ENCODE results near the gene SIGLEC14. TPM values are rescaled to one million over a fixed set of nuclear protein-coding genes. Genes with fewer than 3 reads are reported as not detected.

SIGLEC14 gene
- total RNA-seq, 4 donors from 2014 or later, result 0.22 to 6.2 (median 1.7) TPM; not detected in 1

DNA sequence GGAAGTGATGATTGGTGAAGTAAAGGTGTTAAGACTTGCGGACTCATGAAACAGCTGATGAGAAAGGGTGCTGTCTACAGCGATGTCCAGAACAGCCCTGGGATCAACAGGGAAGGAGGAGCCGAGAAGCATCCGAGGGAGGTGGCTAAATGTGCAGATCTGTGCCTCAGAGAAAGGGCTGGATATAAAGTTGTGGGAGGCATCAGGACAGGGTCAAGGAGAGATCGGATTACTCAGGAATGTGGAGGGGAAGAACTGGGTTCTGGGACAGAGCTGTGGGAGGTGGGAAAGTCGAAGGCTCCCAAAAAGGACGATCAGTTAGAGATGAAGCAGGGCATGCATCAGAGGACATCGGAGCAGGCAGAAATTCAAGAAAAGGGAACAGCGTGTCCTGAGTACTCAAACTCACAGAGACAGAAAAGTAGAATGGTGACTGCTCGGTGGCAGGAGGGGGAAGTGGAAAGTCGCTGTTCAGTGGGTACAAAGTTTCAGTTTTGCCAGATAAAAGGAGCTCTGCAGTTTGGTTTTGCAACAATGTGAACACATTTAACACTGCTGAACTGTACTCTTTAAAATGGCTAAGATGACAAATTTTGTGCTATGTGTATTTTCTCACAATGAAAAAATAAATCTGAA, 1.9 kb downstream of the SIGLEC14 start:
- H3K4me3 ChIP-seq (replicated peaks in 1 of 3), result no peak overlapping the region

GRCh38 chr19:51641648-51642047, 5.0 kb downstream of the SIGLEC14 start:
- intact Hi-C loops (cut with DNase I), result no loop called here
- no peaks in the 10 kb centered on the region for H3K27me3 ChIP-seq

More for the DNA sequence above, 1.9 kb downstream of the SIGLEC14 start:
- Histone ChIP-seq H3K27ac (no peak overlapping the region), H3K4me1 (no peaks in the 10 kb centered on the region), H3K36me3 (no peaks in the 10 kb centered on the region), H3K27me3 (no peaks in the 10 kb centered on the region), H3K9me3 (no peaks in the 10 kb centered on the region)
- TF ChIP-seq POLR2A (IDR thresholded peaks at IDR 0.05), result no peak
- TF ChIP-seq CTCF (IDR thresholded peaks at IDR 0.05), result no peak
- DNase-seq, result no peak
- intact Hi-C loops (cut with DNase I), result no loop called here
- WGBS, 2 donors, result 33 to 36% methylated on average over 10 to 11 of the region's 11 CpGs

DNA sequence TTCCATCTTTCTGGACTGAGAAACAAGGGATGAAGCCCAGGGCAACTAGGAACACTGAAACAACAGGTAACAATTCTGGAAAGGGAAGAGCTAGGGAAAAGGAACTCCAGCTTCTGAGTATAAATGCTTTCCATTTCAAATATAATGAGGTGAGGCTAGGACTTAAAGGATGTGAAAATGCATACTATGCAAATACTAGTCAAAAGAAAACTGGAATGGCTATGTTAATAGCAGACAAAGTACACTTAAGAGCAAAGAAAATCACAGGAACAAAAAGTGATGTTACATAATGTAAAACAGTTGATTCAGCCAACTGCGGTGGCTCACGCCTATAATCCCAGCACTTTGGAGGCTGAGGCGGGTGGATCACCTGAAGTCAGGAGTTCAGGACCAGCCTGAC, 6.2 kb downstream of the SIGLEC14 start:
- 88 to 89% methylated on average over 3 of the region's 3 CpGs for WGBS, 2 donors
- no peak overlapping the region for H3K4me3 ChIP-seq (replicated peaks in 1 of 3)
- TF ChIP-seq CTCF (IDR thresholded peaks at IDR 0.05) (no peak), POLR2A (IDR thresholded peaks at IDR 0.05) (no peak)
- no peak overlapping the region for H3K27ac ChIP-seq
- no peaks in the 10 kb centered on the region for H3K9me3 ChIP-seq
- intact Hi-C loops (cut with DNase I), result no loop called here
- no peaks in the 10 kb centered on the region for H3K4me1 ChIP-seq
- no peaks in the 10 kb centered on the region for H3K36me3 ChIP-seq
- DNase-seq, result no peak
- no peaks in the 10 kb centered on the region for H3K27me3 ChIP-seq

More at GRCh38 chr19:51641648-51642047, 5.0 kb downstream of the SIGLEC14 start:
- H3K4me3 ChIP-seq (replicated peaks in 1 of 3), result no peak overlapping the region
- no peaks in the 10 kb centered on the region for H3K9me3 ChIP-seq
- TF ChIP-seq POLR2A (IDR thresholded peaks at IDR 0.05) (no peak), CTCF (IDR thresholded peaks at IDR 0.05) (no peak)
- no peaks in the 10 kb centered on the region for H3K36me3 ChIP-seq
- H3K27ac ChIP-seq, result no peak overlapping the region
- H3K4me1 ChIP-seq, result no peaks in the 10 kb centered on the region
- no peak for DNase-seq

GRCh38 chr19:51639916-51640315, 6.7 kb downstream of the SIGLEC14 start:
- no peak overlapping the region for H3K27ac ChIP-seq
- H3K4me3 ChIP-seq (replicated peaks in 1 of 3), result no peak overlapping the region
- no peaks in the 10 kb centered on the region for H3K27me3 ChIP-seq
- H3K9me3 ChIP-seq, result no peaks in the 10 kb centered on the region
- TF ChIP-seq POLR2A (IDR thresholded peaks at IDR 0.05) (no peak), CTCF (IDR thresholded peaks at IDR 0.05) (no peak)
- no peak for DNase-seq
- no peaks in the 10 kb centered on the region for H3K36me3 ChIP-seq
- intact Hi-C loops (cut with DNase I), result no loop called here
- WGBS, 2 donors, result 57 to 72% methylated on average over 4 of the region's 4 CpGs
- H3K4me1 ChIP-seq, result no peaks in the 10 kb centered on the region

DNA sequence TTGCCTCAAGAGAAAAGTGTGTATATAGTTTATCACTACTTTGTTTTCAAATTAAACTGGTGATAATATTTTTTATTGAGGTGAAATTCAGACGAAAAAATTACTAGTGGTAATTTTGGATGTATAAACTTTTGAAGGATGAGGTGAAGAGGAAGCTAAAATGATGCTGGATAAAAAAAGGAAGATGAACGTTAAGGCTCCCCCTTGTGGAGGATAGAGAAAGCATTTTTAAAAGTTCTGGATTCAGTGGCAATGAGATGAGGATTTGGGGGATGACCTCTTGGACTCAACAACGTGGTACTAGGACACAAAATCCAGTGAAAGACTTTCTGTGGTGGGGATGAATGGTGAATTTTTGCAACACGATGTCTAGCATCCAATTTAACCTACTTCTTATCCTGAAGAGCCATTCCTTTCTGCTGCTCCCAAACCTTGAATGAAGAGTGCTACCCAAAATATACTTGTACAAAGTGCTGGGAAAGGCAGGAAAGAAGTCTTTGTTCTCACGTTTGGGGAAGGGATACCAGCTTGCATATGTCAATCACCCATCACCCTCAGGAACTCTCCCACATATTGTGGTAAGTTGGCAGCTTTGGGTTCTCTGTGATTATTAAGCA, 9.2 kb downstream of the SIGLEC14 start:
- no peaks in the 10 kb centered on the region for H3K4me1 ChIP-seq
- DNase-seq, result no peak
- intact Hi-C loops (cut with DNase I), result no loop called here
- H3K27me3 ChIP-seq, result no peaks in the 10 kb centered on the region
- no peak overlapping the region for H3K4me3 ChIP-seq (replicated peaks in 1 of 3)
- TF ChIP-seq CTCF (IDR thresholded peaks at IDR 0.05), result peak in 2 of 6 experiments; percentile 20 to 33
- TF ChIP-seq POLR2A (IDR thresholded peaks at IDR 0.05), result no peak
- no peak overlapping the region for H3K27ac ChIP-seq
- WGBS, 2 donors, result 21 to 28% methylated on average over 5 of the region's 5 CpGs
- no peaks in the 10 kb centered on the region for H3K36me3 ChIP-seq
- no peaks in the 10 kb centered on the region for H3K9me3 ChIP-seq
